ENCODE data around the gene MYL3.

The MYL3 gene

GRCh38 chr3:46903341-46904302, 40.4 kb upstream of the MYL3 start:
- H3K4me3 ChIP-seq (ENCODE audit: low read depth, low read length): no peak overlapping the region

GRCh38 chr3:46902188-46902631, 39.0 kb upstream of the MYL3 start:
- no peak for TF ChIP-seq CTCF (IDR thresholded peaks at IDR 0.05; ENCODE audit: low read depth, low read length)

More at GRCh38 chr3:46903341-46904302, 40.4 kb upstream of the MYL3 start:
- TF ChIP-seq CTCF (IDR thresholded peaks at IDR 0.05; ENCODE audit: low read depth, low read length): no peak

GRCh38 chr3:46901591-46902187, 38.4 kb upstream of the MYL3 start:
- no peak overlapping the region for H3K4me3 ChIP-seq (ENCODE audit: low read depth, low read length)
- no peak for TF ChIP-seq CTCF (IDR thresholded peaks at IDR 0.05; ENCODE audit: low read depth, low read length)

More at GRCh38 chr3:46902188-46902631, 39.0 kb upstream of the MYL3 start:
- H3K4me3 ChIP-seq (ENCODE audit: low read depth, low read length): no peak overlapping the region

GRCh38 chr3:46901061-46901460, 37.8 kb upstream of the MYL3 start:
- H3K4me3 ChIP-seq (ENCODE audit: low read depth, low read length): no peak overlapping the region
- TF ChIP-seq CTCF (IDR thresholded peaks at IDR 0.05; ENCODE audit: low read depth, low read length): no peak

GRCh38 chr3:46900356-46900755, 37.1 kb upstream of the MYL3 start:
- H3K4me3 ChIP-seq (ENCODE audit: low read depth, low read length): no peak overlapping the region
- TF ChIP-seq CTCF (IDR thresholded peaks at IDR 0.05; ENCODE audit: low read depth, low read length): no peak

- no peak overlapping the region for H3K4me3 ChIP-seq (ENCODE audit: low read depth, low read length)
- TF ChIP-seq CTCF (IDR thresholded peaks at IDR 0.05; ENCODE audit: low read depth, low read length): no peak
These were observed 36.7 kb upstream of the MYL3 start for GRCh38 chr3:46900007-46900292.
